T1000 (cell line): Measurements from ENCODE around the gene SCARB1.

ENCODE experiments used
- DNase-seq: peaks from one replicate; lab custom pipeline; 2025; ENCODE audit warnings: mixed read lengths; lab: John Stamatoyannopoulos, UW

Gene SCARB1

DNA sequence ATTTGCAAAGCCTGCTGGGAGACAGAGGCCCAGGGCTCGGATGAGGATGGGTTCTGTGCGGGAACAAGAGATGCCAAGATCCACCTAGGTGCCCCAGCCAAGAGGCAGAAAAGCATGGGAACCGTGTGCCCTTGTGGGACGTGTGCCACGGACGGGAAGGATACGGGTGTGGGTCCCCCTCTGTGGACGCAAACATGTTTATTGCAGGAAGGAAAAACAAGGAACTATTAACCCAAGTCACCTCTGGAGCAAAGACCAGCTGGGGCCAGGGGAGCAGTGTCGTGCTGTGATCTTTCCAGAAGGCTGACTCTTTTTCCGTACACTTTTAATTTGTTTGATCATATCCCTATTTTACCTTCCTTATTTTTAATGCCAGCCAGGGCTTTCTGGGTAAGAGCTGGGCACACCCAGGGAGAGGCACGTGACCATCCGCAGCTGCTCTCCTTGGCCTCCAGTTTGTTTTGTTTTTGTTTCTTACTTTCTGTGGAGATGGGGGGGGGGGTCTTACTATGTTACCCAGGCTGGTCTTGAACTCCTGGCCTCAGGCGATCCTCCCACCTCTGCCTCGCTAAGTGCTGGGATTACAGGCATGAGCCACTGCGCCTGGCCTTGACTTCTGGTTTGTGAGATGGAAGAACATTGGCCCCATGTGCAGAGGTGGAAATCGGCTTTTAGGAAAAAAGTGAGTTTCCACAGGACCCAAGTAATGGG, 20.7 kb downstream of the SCARB1 start:
- no peak for DNase-seq

DNA sequence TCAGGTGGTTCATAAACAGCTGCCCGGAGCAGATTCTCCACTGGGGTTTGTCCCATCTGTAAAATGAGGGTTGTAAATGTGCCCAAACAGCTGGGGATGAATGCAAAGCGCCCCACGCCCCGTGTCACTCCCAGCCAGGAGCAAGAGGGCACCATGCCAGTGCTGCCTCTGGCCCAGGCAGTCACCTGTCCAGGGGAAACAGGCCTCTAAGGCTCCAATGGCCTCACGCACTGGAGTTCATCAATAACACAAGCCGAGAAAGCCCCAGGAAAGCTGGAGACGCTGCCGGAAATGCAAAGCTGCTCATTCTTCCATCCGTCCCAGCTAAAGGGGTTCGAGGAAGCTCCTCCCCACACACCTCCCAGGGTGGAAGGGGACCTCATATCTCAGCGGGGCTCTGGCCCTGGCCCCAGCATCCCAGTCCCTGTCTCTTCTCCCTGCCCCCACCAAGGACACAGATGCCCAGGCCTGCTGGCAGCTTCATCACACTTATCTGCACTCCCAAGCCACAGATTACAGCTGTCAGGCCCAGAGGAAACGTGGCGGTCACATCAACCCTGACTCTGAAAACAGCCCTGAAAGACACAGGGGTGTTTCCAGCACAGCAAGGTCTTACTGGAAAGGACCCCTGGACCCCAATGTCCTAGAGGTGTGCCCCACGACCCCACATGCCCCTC, 21.5 kb downstream of the SCARB1 start:
- DNase-seq = no peak

DNA sequence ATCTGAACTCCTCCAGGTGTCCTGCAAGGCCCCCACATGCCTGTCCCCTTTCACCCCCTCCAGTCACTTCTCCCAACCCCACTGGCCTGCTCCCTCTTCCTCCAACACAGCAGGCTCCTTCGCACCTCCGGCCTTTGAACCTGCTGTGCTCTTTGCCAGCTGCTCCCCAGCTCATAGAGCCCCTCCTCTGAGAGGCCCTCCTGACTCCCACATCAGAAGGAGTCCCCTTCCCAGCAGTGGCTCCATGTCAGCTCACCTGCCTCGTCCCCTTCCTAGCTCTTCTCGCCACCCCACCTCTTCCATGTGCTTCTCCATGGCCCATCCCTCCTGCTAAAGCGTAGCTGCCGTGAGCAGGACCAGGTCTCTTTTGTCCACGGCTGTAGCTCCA, 22.1 kb downstream of the SCARB1 start:
- DNase-seq = no peak

DNA sequence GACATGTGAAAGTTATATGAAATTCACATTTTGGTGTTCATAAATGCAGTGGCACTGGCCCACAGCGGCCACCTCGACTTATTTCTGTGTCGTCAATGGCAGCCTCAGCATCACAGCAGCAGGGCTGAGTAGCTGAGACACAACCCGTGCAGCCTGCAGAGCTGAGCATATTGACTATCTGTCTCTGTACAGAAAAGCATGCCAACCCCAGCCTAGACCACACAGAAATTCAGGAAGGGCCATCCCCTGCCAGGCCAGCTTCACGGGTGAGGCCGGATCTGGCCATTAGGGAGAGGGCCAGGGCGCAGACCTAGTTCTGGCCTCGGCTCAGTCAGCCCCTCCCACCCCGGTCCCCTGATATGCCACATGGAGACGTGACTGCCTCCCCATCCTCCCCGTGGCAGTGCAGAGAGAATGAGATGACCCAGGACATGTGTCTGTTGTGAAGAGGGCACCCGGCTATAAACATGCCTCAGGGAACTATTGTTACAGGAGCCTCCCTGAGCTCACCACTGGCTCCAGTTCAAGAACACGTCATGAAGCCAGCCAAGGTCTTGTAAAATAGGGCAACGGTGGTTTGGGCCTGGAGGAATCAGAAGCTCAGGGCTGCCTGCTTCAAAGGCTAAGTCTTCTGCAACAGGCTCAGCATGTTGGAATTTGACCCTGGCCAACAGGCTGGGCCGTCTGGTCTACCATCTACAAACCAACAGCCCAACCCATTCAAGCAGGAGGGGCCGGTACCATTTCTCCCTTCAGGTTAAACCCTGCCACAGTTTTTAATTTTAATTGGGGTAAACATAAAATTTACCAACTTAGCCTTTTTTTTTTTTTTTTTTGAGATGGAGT, 25.5 kb downstream of the SCARB1 start:
- DNase-seq = peak; percentile 87

DNA sequence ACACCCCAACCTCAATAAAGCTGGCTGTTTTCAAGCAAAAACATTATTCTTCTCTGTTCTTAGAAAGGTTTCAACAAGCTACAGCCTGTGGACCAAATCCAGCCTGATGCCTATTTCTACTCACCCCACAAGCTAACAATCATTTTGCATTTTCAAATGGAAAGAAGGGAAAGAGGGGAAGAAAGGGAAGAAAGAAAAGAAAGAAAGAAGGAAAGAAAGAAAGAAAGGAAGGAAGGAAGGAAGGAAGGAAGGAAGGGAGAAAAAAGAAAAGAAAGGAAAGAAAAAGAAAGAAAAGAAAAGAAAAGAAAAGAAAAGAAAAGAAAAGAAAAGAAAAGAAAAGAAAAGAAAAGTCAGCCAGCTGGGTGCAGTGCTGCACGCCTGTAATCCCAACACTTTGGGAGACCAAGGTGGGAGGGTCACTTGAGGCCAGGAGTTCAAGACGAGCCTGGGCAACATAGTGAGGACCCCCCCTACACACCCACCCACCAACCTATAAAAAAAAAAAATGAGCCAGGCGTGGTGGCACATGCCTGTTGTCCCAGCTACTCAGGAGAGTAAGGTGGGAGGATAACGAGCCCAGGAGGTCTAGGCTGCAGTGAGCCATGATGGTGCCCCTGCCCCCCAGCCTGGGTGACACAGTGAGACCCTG, 26.3 kb downstream of the SCARB1 start:
- no peak for DNase-seq

DNA sequence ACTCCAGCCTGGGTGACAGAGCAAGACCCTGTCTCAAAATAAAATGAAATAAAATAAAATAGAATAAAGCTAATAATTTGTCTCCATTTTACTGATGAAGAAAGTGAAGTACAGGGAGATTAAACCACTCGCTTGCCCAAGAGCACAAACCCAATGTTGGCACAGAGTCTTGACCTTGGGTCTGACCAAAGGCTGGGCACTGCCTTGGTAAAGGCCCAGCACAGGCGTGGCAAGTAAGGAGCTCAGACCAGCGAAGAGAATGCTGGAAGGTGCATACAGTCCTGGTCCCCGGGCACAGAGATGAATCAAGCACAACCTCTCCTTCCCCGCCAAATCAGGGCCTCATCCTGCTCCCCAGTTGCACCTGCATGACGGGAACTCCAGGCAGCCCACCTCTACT, 26.9 kb downstream of the SCARB1 start:
- no peak for DNase-seq

DNA sequence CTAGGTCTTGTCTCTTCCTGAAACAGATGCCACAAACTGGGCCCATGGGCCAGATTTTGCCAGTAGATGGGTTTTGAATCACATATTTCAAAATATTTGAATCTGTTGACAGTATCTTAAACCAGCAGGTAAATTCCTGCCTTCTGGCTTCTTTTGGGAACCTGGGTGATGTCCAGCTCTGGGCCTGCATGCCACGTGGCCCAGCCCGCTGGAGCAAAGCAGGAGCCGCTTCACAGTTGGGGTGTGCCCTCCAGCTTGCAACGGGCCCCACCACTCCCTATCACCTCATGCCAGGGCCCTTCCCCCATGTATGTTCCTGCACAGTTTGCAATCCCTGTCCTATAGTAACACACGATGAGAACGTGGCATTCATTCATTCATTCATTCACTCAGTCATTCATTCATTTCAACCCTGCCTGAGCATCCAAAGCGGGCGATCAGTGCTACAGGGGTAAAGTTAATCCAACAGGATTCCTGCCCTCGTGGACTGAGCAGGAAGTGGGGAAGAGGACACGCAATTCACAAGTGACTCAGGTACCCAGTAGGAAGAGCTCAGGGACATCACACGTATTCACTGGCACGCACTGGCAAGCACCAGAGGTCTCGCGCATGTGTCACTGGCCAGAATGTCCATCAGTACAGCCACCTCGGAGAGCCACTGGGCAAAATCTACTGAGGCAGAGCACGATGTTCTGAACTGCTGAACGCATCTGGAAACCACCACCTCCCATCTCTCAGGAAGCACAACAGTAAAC, 27.8 kb downstream of the SCARB1 start:
- no peak for DNase-seq

DNA sequence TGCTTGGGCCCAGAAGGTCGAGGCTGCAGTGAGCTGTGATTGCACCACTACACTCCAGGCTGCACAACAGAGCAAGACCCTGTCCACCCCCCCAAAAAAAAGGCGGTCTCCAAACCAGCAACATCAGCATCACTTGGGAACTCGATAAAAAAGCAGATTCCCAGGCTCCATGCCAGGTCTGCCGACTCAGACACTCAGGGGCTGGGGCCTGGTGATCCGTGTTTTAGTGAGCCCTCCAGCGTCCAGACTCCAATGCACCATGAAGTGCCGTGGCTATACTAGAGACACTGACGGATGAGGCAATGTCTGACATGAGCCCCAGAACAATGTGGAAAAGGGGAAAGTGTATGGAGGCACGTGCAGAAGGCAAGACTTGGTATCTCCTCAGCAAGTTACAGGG, 28.8 kb downstream of the SCARB1 start:
- DNase-seq = no peak

DNA sequence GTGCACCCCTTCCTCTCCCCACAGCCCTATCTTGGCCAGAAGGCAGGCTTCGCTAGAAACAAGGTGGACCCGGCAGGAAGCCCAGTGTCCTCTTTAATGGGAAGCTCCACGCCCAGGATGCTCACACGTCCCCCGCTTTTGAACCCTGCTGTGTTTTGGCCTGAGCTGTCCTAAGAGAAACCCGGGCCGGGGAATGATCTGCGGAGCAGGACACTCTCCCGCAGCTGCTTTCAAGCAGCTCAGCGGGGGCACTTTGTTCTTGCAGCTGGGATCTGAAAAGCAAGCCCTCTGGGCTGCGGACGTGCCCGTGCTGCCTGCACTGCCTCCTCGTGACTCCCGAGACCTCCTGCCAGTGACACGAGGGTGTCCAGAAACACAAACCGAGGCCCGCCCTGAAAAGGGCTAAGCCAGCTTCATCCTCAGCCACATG, 30.0 kb downstream of the SCARB1 start:
- DNase-seq = no peak

DNA sequence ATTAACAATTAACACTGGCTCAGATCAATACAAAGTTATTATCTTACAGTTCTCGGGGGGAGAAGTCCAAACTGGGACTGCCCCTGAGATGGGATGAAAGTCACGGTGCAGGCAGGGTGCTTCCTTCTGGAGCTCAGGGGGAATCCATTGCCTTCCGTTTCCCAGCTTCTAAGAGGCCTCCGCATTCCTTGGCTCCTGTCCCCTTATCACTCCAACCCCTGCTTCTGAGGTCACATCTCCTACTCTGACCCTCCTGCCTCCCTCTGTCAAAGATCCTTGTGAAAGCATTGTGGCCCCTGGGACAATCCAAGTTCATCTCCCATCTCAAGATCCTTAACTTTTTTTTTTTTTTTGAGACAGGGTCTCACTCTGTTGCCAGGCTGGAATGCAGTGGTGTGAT, 30.8 kb downstream of the SCARB1 start:
- DNase-seq = no peak

DNA sequence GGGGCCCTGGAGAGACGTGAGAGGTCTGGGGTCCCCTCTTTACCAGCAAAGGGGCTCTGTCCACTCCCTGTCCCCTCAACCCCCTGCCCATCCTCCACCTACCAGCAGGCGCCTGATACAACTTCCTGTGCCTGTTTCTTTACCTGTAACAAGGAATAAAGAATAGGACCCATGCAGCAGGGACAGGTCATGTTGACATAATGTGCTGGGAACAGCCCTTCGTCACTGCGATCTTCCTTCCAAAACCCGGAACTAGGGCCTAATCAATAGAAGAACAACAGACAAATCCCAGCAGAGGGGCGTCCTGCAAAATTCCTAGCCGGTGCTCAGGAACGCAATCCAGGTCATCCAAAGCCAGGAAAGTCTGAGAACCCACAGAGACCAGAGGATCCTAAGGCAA, 32.1 kb downstream of the SCARB1 start:
- no peak for DNase-seq

DNA sequence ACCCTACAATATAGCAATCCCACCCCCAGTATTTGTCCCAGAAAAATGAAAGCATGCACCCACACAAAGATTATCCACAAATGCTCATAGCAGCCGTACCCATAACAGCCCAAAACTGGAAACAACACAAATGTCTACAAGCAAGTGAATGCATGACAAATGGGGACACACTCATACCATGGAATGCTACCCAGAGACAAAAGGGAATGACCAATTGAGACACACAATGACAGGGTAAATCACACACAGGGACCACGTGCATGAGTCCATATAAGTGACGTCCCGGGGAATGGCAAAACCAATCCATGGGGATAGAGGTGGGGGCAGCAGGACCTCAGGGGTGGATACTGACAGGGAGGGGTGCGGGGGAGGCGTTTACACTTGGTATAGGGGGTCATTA, 33.4 kb downstream of the SCARB1 start:
- no peak for DNase-seq

DNA sequence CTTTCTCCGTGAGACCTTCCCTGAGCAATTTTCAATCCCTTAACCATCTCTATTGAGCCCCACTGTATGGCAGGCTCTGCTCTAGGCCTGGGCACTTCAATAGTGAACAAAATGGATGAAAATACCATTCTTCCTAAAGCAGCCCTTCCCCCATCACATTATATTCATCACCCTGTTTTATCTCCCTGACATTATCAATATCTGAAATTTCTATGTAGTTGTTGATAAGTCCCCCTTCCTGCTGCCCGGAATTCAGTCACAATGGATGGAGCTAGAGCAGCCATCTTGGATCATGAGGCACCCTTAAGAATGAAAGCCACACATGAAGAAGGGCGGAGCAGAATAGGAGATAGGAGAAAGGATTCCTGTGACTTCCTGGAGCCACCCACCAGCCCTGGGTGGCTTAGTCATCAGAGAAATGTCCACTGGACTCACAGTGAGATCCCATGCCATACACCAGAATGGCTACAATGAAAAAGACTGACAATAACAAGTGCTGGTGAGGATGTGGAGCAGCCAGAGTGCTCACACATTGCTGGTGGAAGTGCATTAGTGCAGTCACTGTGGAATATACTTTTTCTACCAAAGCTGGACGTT, 33.9 kb downstream of the SCARB1 start:
- DNase-seq = no peak

DNA sequence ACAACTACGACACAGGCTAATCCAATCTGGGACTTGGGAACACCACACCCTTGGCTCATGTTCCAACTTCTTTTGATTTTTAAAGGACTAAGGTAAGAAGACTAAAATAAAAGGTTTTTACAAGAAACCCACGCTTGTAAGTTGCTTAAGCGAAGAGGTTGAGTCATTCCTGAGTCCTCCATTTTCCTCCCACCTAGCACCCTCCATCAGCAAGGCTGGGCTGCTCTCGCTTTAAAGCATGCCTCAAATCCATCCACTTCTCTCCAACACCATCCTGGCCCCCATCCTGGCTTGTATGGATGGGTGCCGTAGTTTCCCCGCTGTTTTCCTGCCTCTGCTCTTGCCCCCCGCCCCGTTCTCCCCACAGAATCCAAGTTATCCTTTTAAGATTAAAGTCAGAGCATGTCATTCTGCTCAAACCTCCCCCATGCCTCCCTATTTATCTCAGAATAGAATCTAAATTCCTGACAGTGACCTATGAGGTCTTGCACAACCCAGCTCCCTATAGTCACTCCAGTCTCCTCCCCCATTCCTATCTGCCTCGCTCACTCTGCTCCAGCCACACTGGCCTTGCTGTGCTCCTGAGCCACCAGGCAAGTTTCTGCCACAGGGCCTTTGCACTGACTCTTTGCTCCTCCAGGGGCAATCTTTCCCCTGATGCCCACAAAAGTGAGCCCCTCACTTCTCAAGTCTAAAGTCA, 34.5 kb downstream of the SCARB1 start:
- peak; percentile 63 for DNase-seq

DNA sequence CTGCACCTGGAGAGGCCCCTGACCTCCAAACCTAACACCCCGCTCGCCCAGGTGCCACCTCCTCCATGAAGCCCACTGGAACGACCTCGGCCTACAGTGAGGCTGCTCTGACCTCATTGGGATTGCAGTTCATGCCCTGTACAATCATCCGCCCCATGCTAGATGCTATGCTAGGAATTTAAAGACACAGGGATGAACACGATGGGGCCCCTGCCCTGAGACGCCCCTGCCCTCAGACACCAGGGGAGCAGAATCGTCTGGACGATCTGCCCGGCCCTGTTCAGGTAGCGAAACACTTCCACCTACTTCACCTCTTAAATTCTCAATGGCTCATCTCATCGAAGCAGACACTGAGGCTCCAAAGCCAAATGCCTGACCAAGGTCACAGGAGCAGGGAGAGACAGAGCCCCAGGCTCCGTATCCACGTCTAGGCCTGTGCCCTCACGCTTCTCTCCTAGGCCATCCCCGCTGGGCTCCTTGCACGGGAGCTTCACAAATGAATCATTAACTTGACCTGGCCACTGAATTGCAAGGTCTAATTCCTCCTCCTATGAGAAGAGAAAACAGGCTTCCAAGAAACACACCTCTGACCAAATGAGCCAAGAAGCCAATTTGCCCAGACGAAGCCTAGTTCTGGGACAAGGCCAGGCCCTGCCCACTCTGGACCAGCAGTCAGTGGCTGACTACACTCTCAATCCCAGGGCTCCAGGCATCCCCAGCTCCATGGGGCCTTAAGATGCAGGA, 35.2 kb downstream of the SCARB1 start:
- DNase-seq = peak; percentile 50

DNA sequence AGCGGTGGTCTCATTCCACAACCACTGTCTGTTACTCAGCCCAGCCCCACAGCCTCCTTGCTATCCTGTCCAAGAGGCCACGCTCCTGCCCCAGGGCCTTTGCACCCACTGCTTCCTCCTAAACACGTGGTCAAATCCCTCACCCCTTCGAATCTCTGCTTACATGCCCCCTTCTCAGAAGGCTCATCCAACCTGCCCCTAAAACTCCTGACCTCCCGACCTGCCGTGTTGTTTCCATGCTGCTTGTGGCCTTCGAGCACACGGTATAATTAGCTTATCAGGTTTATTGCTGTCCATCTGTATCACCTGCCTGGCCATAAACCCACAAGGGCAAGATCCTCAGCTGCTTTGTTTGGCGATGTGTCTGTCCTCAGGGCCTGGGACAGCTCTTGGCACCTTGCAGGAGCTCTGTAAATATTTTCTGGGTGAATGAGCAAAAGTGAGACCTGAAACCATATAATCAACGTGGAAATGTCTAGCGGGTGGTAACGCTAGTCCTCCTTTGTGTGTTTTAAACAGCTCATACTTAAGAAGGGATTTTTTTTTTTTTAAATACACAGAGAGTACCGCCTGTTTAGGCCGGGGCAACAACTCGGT, 36.0 kb downstream of the SCARB1 start:
- peak; percentile 4 for DNase-seq

DNA sequence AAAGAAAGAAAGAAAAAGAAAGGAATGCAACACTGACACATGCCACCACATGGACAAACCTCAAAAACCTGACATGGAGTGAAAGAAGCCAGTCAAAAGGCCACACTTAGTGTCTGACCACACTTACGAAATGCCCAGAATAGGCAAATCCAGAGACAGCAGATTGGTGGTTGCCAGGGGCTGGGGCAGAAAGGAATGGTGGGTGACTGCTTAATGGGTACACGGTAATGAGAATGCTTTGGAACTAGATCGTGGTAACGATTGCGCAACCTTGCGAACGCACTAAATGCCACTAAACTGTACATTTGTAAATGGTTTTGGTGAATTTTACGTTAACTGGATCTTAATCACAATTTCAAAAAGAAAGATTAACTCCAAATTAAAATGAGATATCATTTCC, 39.5 kb downstream of the SCARB1 start:
- DNase-seq = no peak

DNA sequence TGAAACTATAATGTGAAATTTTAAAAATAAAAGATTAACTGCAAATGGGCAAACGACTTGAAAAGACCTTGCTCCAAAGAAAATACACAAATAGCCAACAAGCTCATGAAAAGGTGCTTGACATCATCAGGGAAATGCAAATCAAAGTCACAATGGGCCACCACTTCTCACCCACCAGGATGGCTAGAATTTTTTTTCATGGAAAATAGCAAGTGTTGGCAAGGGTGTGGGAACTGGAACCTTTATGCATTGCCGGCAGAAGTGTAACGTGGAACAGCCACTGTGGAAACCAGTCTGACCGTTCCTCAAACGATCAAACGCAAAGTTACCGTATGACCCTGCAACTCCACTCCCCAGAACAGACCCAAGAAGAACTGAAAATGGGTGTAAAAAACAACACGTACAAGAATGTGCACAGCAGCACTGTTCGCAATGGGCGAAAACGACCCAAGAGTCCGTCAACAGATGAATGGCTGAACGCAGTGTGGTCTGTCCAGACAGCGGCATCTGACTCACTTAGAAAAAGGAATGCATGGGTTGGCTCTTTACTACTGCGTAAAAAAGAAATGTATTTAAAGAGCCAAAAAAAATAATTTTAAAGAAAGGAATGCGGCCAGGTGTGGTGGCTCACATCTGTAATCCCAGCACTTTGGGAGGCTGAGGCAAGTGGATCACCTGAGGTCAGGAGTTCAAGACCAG, 40.2 kb downstream of the SCARB1 start:
- no peak for DNase-seq

DNA sequence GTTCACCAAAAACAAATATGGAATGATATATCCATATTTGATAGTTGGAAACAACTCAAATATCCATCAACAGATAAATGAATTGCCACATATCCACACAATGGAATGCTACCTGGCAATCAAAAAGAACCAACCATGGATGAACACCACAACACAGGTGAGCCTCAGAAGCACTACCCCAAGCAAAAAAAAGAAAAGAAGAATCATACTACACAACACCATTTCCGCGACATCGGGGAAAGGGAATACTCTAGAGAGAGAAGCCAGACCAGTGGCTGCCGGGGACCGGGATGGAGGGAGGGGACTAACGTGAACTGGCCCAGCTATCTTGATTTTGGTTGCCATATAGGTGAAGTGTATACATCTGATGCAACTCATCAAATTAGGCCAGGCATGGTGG, 41.4 kb downstream of the SCARB1 start:
- DNase-seq = no peak
